GM12864 (cell line): ENCODE results near the gene APOBEC4.
"Not testable (repeated sequence)": the region's sequence is repeated elsewhere in the genome, so short reads cannot be mapped to it uniquely, and the experiment has no call there.

Source experiments
- DNase-seq: peaks from one replicate; pipeline ENCODE4 v3.0.0-alpha.2; 2011; ENCODE audit warnings: low read depth
- H3K4me3 ChIP-seq: 2 replicates; pipeline ENCODE4 v1.5.1; 2011; ENCODE audit warnings: mild to moderate bottlenecking, low read depth, low read length, control low read depth
- CTCF ChIP-seq: IDR thresholded peaks from 2 replicates; pipeline ENCODE4 v1.5.1; 2011; ENCODE audit warnings: low read depth, mild to moderate bottlenecking, moderate library complexity, low read length, control low read depth, inconsistent platforms; ENCODE audit errors: missing control alignments

APOBEC4 gene

GRCh38 chr1:183628537-183628936 lies 24.6 kb downstream of the APOBEC4 start:
- no peak for DNase-seq
- no peak for TF ChIP-seq CTCF
- no peak overlapping the region for H3K4me3 ChIP-seq

- not testable (repeated sequence) for DNase-seq, H3K4me3 ChIP-seq
These were observed 26.9 kb downstream of the APOBEC4 start for GRCh38 chr1:183626236-183626635.

DNA sequence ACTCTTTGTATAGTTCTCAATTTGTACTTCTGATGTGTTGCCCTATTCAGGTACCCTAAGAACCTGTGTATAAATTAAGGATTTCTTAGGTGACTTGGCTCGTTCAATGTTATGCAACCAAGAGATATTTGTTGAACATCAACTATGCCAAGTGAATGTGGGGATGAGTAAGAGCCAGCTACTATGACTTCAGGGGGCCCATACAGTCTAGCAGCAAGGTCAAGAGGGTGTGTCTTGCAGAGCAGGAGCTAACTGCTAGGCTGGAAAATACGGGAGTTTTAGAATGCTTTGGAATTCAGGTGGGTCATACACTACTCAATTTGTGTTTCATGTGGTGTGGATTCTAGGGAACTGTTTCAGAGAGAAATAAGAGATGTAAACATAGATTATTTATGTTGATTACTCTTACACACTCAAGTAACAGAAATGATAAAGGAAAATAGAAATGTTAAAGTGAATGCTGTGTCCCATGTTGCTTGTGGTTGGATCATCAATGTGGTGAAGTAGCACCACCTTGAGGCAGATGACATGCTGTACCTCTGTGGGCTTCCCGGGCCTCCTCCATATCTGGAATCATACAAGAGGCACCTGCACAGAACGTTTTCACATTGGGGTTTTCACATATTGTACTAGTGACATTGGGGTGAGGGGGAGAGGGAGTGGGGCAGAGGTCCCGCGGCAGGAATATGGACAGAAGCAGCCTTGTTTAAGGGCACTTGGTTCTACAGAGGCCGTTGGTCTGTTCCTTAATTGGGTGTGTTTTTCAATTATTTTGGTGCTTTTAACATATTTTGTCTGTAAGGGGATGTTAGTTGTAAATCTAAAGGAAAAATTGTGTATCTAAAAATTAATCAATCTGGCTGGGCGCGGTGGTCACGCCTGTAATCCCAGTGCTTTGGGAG lies 30.0 kb downstream of the APOBEC4 start:
- peak; percentile 75 for TF ChIP-seq CTCF
- DNase-seq = peak; percentile 45
- H3K4me3 ChIP-seq = no peak overlapping the region

DNA sequence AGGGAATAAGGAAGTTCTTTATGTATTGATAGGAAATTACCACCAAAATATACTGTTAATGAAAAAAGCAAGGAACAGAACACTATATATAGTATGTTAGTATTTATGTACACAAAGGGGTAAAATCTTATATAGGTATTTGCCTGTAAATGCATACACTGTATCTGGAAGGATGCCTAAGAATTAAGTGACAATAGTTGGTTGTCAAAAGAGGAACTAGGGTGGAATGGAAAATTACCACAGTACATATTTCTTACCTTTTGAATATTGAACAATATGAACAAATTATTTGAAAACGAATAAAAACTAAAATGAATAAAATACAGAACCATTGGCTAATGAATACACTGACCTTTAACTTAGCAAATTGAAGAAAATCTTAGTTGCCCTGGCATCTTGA lies 31.1 kb downstream of the APOBEC4 start:
- H3K4me3 ChIP-seq = no peak overlapping the region
- DNase-seq = no peak
- TF ChIP-seq CTCF = no peak

- TF ChIP-seq CTCF = no peak
- DNase-seq = no peak
- no peak overlapping the region for H3K4me3 ChIP-seq
These were observed 32.8 kb downstream of the APOBEC4 start for GRCh38 chr1:183620311-183620710.

GRCh38 chr1:183619781-183620180 lies 33.3 kb downstream of the APOBEC4 start:
- H3K4me3 ChIP-seq = no peak overlapping the region
- TF ChIP-seq CTCF = no peak
- DNase-seq = no peak

DNA sequence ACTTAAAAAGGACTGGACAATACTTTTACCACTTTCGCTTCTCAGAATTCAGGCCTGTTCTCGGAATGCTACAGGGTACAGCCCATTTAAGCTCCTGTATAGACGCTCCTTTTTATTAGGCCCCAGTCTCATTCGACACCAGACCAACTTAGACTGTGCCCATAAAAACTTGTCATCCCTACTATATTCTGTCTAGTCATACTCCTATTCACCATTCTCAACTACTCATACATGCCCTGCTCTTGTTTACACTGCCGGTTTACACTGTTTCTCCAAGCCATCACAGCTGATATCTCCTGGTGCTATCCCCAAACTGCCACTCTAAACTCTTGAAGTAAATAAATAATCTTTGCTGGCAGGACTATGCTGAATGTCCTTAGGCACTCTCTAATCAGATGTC lies 34.9 kb downstream of the APOBEC4 start:
- H3K4me3 ChIP-seq, DNase-seq: not testable (repeated sequence)

DNA sequence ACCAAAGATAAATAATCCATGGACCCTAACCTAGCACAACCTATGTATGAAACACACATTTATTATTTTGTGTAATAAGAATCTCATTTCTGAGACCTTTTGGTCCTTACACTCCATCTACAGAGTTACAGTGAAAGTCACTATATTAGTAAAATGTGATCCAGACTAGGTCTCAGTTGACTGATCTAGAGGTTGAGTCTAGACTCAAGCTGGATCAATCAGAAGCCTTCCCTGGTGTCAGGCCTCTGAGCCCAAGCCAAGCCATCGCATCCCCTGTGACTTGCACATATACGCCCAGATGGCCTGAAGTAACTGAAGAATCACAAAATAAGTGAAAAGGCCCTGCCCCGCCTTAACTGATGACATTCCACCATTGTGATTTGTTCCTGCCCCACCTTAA lies 40.1 kb downstream of the APOBEC4 start:
- not testable (repeated sequence) for DNase-seq, H3K4me3 ChIP-seq

DNA sequence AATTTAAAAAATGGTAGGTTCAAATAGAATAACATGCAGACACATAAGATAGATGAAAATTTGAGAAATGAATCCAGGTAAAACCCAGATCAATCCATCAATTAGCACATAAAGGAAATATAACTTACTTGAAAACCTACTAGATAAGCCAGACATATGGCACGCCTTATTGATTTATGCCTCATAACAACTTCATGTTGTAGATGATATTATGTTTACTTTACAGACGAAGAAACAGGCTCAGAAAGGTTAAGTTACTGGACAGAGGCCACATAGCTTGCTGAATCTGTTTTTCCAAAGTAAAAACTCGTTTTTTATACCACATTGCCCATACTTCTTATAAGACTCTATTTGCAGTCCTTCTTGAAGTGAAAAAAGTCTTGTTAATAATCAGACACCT lies 40.7 kb downstream of the APOBEC4 start:
- no peak for TF ChIP-seq CTCF
- H3K4me3 ChIP-seq = no peak overlapping the region
- DNase-seq = no peak
